ENCODE data around the gene SOCS2.

- TF ChIP-seq CTCF (IDR thresholded peaks at IDR 0.05 in 2 of 3, conservative IDR thresholded peaks at IDR 0.05 in 1 of 3; ENCODE audit: control insufficient read depth in 2 of 3, extremely low read depth in 1 of 3, insufficient read depth in 1 of 3, low read depth in 3 of 3, low read length in 3 of 3) = no peak
- TF ChIP-seq BHLHE40 (IDR thresholded peaks at IDR 0.05; ENCODE audit: borderline replicate concordance in 1 of 2, low read depth in 2 of 2, low read length in 1 of 2) = no peak
These were observed 20.3 kb downstream of the SOCS2 start for GRCh38 chr12:93592641-93593406.

Data from GM12878 (cell line).